NCI-H226 (cell line): ENCODE data around the gene CLSTN3.
A peak's percentile ranks its signal among the peaks of the same experiment; 100 is the strongest.
"Not testable (repeated sequence)": the region's sequence is repeated elsewhere in the genome, so short reads cannot be mapped to it uniquely, and the experiment has no call there.

ENCODE experiments used
- DNase-seq: peaks from one replicate; pipeline ENCODE4 v3.0.0-alpha.2; 2015

CLSTN3 gene

DNA sequence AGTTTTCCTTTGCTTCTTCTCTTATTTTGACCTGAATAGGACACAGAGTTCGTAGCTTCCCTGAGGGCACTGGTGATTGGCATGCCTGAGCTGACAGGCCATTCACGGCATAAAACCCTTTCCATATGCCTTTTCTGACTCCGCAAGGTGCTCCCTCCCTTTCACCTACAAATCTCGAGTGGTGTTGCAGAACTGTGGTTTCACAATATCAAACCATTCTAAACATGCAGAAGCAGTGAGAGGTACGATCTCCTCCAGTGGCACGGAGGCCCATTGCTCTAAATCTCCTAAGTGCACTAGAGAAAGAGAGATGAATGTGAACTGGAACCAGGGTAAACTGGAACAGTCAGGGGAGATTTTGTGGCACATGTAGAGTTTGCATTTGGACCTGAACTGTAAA, 23.9 kb downstream of the CLSTN3 start:
- no peak for DNase-seq

- no peak for DNase-seq
Measured at GRCh38 chr12:7154901-7155470, 24.8 kb downstream of the CLSTN3 start.

- DNase-seq: no peak
Measured at GRCh38 chr12:7155471-7156034, 25.4 kb downstream of the CLSTN3 start.

DNA sequence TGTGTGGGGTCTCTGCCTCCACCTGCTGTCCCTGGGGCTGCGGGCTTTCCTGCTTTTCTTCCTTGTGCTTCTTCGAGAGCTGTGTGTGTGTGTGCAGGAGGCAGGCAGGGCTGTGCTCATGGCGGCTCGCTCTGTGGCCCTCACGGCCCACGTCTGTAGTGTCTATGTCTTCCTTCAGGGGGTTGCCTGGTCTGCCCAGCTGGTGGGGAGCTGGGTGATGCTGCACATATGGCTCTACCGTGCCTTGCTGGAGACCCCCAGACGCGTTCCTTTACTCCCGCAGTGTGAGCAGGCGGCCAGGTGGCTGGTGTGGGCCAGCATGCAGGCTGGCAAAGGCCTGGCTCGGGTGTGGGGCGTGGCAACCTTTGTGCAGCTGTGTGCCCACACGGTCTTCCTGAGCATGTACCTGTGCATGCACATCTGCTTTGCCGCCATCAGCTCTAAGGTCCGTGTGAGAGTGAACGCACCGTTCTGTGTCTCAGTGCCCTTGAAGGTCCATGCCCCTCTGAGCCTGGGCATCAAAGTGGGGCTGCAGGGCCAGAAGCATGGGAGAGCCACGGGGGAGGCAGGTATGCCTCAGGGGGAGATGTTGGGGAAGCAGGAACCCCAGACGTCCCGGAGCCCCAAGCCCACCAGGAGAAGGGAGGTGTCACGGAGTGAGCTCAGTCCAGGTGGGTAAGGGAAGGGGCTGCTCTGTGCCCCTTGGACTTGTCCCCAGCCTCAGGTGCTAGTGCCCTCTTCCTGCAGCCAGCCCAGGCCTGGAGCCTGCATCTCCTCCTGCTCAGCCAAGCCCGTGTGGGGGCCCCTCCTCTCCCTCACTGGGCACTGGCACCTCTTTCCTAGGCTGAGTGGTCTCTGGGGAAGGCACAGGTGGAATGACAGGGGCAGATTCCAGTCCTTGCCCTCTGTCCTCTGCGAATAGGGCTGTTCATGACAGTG, 26.4 kb downstream of the CLSTN3 start:
- no peak for DNase-seq

DNA sequence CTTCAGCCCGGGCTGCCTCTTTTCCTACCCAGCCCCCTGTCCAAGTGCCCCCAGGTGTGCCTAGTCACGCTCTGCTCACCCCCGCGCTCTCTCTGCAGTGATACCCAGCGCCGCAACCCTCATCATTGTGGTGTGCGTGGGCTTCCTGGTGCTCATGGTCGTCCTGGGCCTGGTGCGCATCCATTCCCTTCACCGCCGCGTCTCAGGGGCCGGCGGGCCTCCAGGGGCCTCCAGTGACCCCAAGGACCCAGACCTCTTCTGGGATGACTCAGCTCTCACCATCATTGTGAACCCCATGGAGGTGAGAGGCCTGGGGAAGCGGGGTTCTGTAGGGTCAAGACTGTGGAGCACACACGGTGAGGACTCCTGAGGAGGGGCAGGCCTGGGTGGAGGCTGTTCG, 27.2 kb downstream of the CLSTN3 start:
- no peak for DNase-seq

DNA sequence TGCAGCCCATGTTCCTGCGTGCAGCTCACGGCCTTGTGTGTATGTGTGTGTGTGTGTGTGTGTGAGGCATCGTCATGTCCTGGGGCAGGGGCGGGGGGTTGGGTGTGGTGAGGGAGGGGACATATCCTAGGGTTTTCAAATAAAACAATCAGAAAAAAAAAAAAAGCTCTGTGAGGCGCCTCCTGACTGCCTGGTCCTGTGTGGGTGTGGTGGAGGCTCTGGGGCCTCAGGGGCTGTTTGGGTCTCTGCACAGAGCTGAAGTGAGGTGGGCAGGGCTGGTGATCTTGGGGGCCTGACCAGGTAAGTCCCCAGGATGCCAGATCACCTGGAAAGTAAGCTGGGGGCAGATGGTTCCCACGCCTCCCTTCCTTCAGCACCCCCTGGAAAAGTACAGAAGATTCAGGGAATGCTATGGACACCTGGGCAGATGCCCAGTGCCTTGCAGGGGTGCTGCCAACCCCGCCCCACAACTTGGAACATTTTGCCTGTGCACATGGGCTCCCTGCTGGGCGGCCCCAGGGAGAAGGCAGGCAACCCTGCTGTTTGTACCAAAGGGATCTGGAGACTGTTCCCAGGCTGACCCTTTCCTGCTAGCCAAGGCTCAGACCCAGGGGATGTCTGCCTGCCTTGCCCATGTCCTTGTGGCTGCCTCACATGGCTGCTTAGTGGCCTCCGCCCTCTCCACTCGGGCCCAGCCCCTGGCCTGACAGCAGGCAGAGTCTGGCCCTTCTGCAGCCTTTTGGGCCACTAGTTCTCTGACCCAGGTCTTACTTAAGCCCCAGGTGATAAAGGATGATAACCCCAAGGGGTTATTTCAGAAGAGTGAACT, 28.8 kb downstream of the CLSTN3 start:
- no peak for DNase-seq

DNA sequence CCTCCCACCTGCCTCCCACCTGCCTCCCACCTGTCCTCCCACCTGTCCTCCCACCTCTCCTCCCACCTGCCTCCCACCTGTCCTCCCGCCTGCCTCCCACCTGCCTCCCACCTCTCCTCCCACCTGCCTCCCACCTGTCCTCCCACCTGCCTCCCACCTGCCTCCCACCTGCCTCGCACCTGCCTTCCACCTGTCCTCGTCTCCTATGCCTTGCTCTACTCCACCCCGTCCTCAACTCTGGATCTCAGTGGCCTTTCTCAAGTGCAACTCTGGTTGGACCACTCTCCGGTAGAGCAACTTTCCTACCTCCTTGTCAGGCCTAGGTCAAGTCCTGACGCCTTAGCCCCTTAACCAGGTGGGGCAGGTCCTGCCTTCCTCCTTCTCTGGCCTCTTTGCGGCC, 30.0 kb downstream of the CLSTN3 start:
- no peak for DNase-seq

- no peak for DNase-seq
Measured at GRCh38 chr12:7161327-7161726, 31.2 kb downstream of the CLSTN3 start.

DNA sequence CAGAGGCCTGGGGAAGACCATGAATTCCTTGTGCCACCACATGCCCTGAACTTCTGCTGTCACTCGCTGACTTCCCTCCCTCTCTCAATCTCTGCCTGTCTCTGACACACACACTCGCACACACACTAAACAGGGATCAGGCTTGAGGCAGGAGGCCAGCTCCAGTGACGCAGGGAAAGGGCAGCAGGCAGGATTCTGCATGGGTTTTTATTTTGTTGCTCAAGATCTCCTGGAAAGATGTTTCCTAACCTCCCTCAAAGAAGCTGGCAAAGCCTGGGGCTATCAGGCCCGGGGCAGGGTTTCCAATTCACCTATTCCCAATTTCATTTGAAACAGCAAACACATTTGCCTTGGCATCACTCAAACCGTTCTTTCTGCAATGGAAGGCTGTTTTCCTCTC, 31.6 kb downstream of the CLSTN3 start:
- no peak for DNase-seq

DNA sequence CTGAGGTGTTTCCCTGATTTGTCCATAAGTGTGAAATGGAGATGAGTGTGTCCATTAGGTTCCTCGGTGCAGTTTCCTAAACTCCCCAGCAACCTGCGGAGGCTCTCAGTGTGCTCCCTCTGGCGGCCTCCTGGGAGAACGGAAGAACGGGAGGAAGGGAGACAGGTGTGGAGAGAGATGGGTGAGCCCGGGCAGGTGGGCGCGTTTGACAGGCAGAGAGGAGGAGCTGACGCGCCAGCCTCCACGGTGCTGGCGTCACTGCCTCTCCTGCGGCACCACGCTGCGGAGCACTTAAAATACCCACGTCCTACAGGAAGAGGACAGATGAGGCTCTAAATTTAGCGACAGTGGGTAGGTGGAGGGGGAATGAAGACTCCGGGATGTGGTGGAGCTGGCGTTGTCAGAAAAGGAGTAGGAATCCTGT, 32.5 kb downstream of the CLSTN3 start:
- no peak for DNase-seq

DNA sequence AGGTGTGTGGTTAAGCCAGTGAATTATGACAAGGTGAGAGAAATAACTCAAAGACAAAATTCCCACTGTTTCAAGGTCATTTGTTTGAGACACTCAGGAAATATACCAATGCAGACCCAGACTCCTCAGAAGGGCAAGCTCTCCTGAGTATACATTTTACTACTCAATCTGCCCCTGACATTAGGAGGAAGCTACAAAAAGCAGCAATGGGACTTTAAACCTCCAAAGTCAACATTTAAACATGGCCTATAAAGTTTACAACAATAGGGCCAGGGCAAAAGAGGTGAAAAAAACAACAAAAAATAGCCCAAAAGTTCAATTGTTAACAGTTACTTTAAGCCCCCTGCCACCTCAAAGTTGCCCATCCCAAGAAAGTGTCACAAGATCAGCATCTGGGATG, 39.8 kb downstream of the CLSTN3 start:
- no peak for DNase-seq

- no peak for DNase-seq
Measured at GRCh38 chr12:7171854-7172253, 41.7 kb downstream of the CLSTN3 start.

DNA sequence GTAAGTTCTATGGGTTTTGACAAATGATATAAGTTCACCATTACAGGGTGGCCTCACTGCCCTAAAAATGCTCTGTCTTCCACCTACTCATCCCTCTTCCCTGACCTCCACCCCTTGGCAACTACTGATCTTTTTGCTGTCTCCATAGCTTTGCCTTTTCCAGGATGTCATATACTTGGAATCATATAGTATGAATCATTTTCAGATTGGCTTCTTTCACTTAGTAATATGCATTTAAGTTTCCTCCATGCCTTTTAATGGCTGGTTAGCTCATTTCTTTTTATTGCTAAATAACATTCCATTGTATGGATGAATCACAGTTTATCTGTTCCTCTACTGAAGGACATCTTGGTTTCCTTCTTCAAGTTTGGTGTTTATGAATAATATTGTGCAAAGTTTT, 45.3 kb downstream of the CLSTN3 start:
- DNase-seq: peak; percentile 56

DNA sequence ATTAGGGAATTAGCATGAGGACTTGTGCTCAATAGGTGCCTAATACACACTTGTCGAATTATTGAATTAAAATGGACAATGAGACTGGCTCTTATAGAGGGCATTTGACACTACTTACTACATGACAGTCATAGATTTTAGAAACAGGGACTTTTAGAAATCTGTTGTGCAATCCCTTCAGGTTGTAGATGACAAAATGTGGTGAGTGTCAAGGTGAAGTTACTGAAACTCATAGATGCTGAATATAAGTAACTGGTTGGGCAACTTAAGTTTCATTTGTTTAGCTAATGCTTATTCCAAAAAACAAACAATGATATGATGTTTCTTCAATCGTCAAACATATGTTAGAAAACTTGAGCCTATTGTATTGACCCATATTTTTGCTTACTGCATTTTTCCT, 46.4 kb downstream of the CLSTN3 start:
- no peak for DNase-seq

GRCh38 chr12:7178481-7178880, 48.3 kb downstream of the CLSTN3 start:
- no peak for DNase-seq

- DNase-seq: no peak
Measured at GRCh38 chr12:7180685-7181084, 50.5 kb downstream of the CLSTN3 start.

GRCh38 chr12:7186058-7186457, 55.9 kb downstream of the CLSTN3 start:
- not testable (repeated sequence) for DNase-seq

- DNase-seq: peak; percentile 65
Measured at GRCh38 chr12:7188562-7189397, 58.6 kb downstream of the CLSTN3 start.

GRCh38 chr12:7189398-7190267, 59.5 kb downstream of the CLSTN3 start, which contains the start of gene PEX5:
PEX5 (plus strand) TSS chr12:7189686; CDS start chr12:7190378, 692 bp downstream.
- peak; percentile 90 for DNase-seq

DNA sequence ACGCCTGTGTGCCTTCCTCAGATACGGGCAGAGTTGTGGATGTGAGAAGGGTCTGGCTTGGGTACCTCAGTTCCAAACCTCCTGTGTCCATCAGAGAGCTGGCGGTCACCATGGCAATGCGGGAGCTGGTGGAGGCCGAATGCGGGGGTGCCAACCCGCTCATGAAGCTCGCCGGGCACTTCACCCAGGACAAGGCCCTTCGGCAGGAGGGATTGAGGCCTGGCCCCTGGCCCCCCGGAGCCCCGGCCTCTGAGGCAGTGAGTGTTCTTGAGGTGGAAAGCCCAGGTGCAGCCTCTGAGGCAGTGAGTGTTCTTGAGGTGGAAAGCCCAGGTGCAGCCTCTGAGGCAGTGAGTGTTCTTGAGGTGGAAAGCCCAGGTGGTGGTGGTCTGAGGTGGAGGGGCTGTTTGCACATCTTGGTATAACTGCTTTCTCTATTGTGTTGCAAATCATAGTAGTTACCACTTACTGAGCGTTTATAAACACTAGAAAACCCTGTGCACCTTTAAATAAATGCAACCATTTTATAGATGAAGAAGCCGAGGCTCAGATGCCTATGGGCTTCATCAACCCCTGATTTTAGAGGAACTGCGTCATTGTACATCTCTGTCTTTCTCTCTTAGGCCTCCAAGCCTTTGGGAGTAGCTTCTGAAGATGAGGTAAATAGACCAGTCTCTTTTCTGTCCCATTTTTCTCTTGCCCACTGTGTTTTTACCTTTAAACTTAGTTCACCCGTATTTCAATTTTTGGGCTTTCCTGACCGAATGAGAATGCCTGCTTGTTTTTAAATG, 60.3 kb downstream of the CLSTN3 start:
- DNase-seq: no peak
